KOPT-K1 (cell line): Measurements from ENCODE around the gene ATRNL1.

ENCODE experiments used
- H3K27ac ChIP-seq: fragments of 200-600 bp; sonication (generic); 2 replicates; pipeline ENCODE4 v1.5.1; 2016; ENCODE audit warnings: antibody characterized with exemption, mild to moderate bottlenecking, low read depth, low read length; ENCODE audit not compliant: poor library complexity, severe bottlenecking
- H3K36me3 ChIP-seq: fragments of 200-600 bp; sonication (generic); 2 replicates; pipeline ENCODE4 v1.5.1; 2017; ENCODE audit warnings: antibody characterized with exemption, mild to moderate bottlenecking, low read length, moderate library complexity; ENCODE audit not compliant: insufficient read depth
- H3K9me3 ChIP-seq: fragments of 200-600 bp; sonication (generic); 2 replicates; pipeline ENCODE4 v1.5.1; 2017; ENCODE audit warnings: antibody characterized with exemption, low read length, mild to moderate bottlenecking; ENCODE audit not compliant: insufficient read depth, poor library complexity, severe bottlenecking

ATRNL1 gene

GRCh38 chr10:115649217-115649616, 556.1 kb downstream of the ATRNL1 start:
- no peak overlapping the region for H3K27ac ChIP-seq
- H3K36me3 ChIP-seq: no peaks in the 10 kb centered on the region
- H3K9me3 ChIP-seq: no peaks in the 10 kb centered on the region

GRCh38 chr10:115653473-115653872, 560.3 kb downstream of the ATRNL1 start:
- no peak overlapping the region for H3K27ac ChIP-seq
- no peaks in the 10 kb centered on the region for H3K9me3 ChIP-seq
- no peaks in the 10 kb centered on the region for H3K36me3 ChIP-seq

- Histone ChIP-seq H3K9me3 (no peaks in the 10 kb centered on the region), H3K36me3 (no peaks in the 10 kb centered on the region), H3K27ac (no peak overlapping the region)
Measured at GRCh38 chr10:115654961-115655360, 561.8 kb downstream of the ATRNL1 start.

- H3K27ac ChIP-seq: no peak overlapping the region
- H3K9me3 ChIP-seq: no peaks in the 10 kb centered on the region
- no peaks in the 10 kb centered on the region for H3K36me3 ChIP-seq
Measured at GRCh38 chr10:115657161-115657860, 564.1 kb downstream of the ATRNL1 start.

- H3K27ac ChIP-seq: no peak overlapping the region
- no peaks in the 10 kb centered on the region for H3K36me3 ChIP-seq
- H3K9me3 ChIP-seq: no peaks in the 10 kb centered on the region
Measured at GRCh38 chr10:115659616-115660015, 566.5 kb downstream of the ATRNL1 start.

- Histone ChIP-seq H3K9me3 (no peaks in the 10 kb centered on the region), H3K27ac (no peak overlapping the region), H3K36me3 (no peaks in the 10 kb centered on the region)
Measured at GRCh38 chr10:115660391-115660790, 567.2 kb downstream of the ATRNL1 start.

- Histone ChIP-seq H3K27ac (no peak overlapping the region), H3K36me3 (no peaks in the 10 kb centered on the region), H3K9me3 (no peaks in the 10 kb centered on the region)
Measured at GRCh38 chr10:115662422-115662821, 569.3 kb downstream of the ATRNL1 start.

GRCh38 chr10:115665549-115665948, 572.4 kb downstream of the ATRNL1 start:
- Histone ChIP-seq H3K27ac (no peak overlapping the region), H3K36me3 (no peaks in the 10 kb centered on the region), H3K9me3 (no peaks in the 10 kb centered on the region)

GRCh38 chr10:115674496-115674895, 581.3 kb downstream of the ATRNL1 start:
- H3K27ac ChIP-seq: no peak overlapping the region
- H3K36me3 ChIP-seq: no peaks in the 10 kb centered on the region
- no peaks in the 10 kb centered on the region for H3K9me3 ChIP-seq

GRCh38 chr10:115696747-115697146, 603.6 kb downstream of the ATRNL1 start:
- H3K9me3 ChIP-seq: no peaks in the 10 kb centered on the region
- H3K36me3 ChIP-seq: no peaks in the 10 kb centered on the region
- no peak overlapping the region for H3K27ac ChIP-seq

- Histone ChIP-seq H3K9me3 (no peaks in the 10 kb centered on the region), H3K27ac (no peak overlapping the region)
Measured at GRCh38 chr10:115706026-115706425, 612.9 kb downstream of the ATRNL1 start.

GRCh38 chr10:115706488-115707076, 613.4 kb downstream of the ATRNL1 start:
- Histone ChIP-seq H3K9me3 (no peaks in the 10 kb centered on the region), H3K27ac (no peak overlapping the region), H3K36me3 (no peaks in the 10 kb centered on the region)

More at GRCh38 chr10:115706026-115706425, 612.9 kb downstream of the ATRNL1 start:
- no peaks in the 10 kb centered on the region for H3K36me3 ChIP-seq

- Histone ChIP-seq H3K9me3 (no peaks in the 10 kb centered on the region), H3K36me3 (no peaks in the 10 kb centered on the region), H3K27ac (no peak overlapping the region)
Measured at GRCh38 chr10:115710136-115710535, 617.0 kb downstream of the ATRNL1 start.

GRCh38 chr10:115711306-115711705, 618.1 kb downstream of the ATRNL1 start:
- Histone ChIP-seq H3K27ac (no peak overlapping the region), H3K9me3 (no peaks in the 10 kb centered on the region), H3K36me3 (no peaks in the 10 kb centered on the region)

GRCh38 chr10:115720121-115720520, 627.0 kb downstream of the ATRNL1 start:
- Histone ChIP-seq H3K9me3 (no peaks in the 10 kb centered on the region), H3K36me3 (no peaks in the 10 kb centered on the region)

GRCh38 chr10:115727129-115727528, 634.0 kb downstream of the ATRNL1 start:
- Histone ChIP-seq H3K27ac (no peak overlapping the region), H3K9me3 (no peaks in the 10 kb centered on the region), H3K36me3 (no peaks in the 10 kb centered on the region)

More at GRCh38 chr10:115720121-115720520, 627.0 kb downstream of the ATRNL1 start:
- H3K27ac ChIP-seq: no peak overlapping the region
